M059J (cell line): ENCODE measurements around the gene PRPF38A. TPM values are rescaled to one million over a fixed set of nuclear protein-coding genes. Genes with fewer than 3 reads are reported as not detected.
A peak's percentile ranks its signal among the peaks of the same experiment; 100 is the strongest.
"Not testable (repeated sequence)": the region's sequence is repeated elsewhere in the genome, so short reads cannot be mapped to it uniquely, and the experiment has no call there.

Experiments used
- DNase-seq: peaks from one replicate; pipeline ENCODE4 v3.0.0-alpha.2; 2012; ENCODE audit warnings: low read depth
- total RNA-seq: library from RNA; depleted of rRNA; stranded (reverse); fragments of >200 nt; shearing (Covaris generic); gene quantifications from 2 replicates; pipeline ENCODE4 v1.2.3, GENCODE V29; 2014; rRNA removed

Gene PRPF38A
- 15.6 and 19.5 TPM in 2 replicates for total RNA-seq

GRCh38 chr1:52404116-52404974 is at the start of gene PRPF38A, which contains the start of gene ORC1:
PRPF38A (plus strand) TSS chr1:52404602; CDS start chr1:52404750, 148 bp downstream.
ORC1 (minus strand) TSS chr1:52404423; CDS start chr1:52402223, 2,200 bp downstream.
- peak; percentile 98 for DNase-seq

DNA sequence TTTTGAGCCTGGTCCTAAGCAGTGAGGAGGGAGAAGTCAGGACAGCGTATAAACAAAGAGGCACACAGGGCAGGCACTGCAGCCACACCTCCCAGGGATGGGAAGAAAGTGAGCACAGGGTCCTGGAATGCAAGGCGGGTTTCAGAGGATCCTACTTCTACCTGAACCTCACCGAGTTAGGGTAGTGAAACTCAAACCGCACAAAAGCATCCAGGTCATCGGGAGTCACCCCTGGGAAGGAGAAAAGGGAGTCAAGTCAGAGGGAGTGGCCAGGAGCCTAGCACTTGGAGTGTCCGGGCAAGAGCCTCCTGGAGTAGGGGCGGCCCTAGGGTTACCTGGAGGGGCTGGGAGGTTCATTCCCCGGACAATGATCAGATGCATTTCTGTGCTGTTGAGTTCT is 49.0 kb upstream of the PRPF38A start:
- DNase-seq: no peak

- DNase-seq: no peak
Measured at GRCh38 chr1:52355847-52356505, 48.4 kb upstream of the PRPF38A start.

DNA sequence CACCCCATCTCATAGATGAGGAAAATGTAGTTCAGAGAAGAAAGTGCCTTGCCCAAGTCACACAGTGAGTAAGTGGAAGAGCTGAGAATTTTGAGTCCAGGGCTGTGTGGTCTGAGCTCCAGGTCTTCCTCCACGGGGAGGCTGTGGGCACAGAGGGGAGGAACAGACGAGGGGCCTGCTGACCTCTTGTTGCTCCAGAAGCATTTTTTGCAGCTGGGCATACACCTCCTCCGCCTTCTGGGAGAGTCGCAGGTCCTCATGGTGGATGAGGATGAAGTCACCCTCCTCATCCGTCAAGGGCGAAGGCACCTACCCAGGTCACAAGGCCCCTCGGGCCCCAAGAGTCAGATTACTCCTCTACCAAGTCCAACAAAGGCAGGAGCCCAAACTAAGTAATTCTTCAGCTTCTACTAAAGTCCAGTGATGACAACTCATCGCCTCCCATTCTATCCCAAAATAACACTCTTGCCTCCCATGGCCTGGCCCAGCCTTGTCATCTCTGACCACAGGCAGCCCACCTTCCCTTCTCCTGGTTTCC is 47.5 kb upstream of the PRPF38A start:
- no peak for DNase-seq

GRCh38 chr1:52357397-52357796 is 47.0 kb upstream of the PRPF38A start:
- no peak for DNase-seq

- no peak for DNase-seq
Measured at GRCh38 chr1:52358851-52359497, 45.4 kb upstream of the PRPF38A start.

DNA sequence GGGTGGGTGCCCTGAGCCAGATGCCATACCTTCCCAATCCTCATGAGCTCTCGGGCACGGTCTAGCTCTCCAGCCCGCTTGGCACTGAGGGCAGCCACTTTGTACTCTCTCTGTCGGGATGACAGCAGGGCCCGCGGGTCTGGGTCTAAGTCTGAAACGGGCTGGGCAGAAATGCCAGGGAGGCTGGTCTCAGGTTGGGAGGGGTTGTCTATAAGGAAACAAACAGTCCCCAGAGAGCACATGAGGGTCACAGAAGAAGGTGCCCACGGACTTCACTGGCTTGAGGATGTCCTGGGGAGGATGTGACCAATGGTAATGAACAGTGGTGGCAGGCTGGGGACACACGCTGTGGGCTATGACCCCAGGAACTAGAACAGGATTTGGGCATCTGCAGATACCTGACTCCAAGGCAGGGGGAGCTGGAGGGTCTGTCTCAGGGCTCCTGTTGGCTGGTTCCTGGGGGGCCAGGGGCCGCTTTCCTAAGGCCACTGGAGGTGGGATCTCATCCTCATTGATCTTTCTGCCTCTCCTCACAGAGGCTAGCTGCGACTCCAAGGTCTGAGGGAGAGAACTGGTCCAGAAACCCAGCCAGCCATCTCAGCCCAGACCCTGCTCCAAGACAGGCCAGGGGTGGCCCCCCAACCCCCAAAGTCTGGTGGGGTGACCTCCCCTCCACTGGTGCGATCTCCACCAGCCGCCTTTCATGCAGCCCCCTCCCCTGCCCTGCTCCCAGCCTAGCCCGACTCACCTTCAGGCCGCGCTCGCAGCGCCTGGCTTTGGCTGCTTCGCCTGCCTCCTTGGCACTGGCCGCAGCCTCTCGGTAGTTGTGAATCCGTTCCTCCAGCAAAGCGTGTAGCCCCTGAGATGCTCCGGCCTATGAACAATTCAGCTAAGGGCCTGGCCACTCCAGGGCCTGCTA is 44.5 kb upstream of the PRPF38A start:
- no peak for DNase-seq

GRCh38 chr1:52360595-52360968 is 43.8 kb upstream of the PRPF38A start:
- no peak for DNase-seq

DNA sequence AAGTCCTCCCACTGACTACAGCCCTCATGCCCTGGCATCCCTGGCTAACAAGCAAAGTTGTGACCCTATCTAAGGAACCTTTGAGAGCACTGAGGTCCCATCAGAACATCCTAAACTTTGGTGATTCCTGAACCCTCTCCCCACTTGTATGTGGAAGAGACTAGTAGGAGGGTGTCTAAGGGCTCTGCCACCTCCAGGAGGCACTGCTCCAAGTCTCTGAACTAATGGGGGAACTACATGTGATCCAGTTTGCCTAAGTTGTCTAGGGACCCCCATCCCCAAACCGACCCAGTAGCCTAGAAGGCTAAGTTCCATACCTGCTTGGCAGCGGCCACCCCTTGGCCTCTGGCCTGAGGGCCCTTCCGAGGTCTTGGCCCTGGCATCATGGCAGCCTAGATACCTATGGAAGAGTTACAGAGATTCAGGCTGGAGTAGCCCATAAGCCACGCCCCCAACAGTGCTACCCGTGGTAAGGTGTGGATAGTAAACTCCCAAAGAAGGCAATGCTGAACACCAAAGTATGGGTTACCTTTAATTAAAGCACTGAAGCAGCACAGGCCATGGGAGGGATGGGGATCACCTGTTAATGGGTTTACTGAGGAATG is 40.1 kb upstream of the PRPF38A start:
- DNase-seq: no peak

DNA sequence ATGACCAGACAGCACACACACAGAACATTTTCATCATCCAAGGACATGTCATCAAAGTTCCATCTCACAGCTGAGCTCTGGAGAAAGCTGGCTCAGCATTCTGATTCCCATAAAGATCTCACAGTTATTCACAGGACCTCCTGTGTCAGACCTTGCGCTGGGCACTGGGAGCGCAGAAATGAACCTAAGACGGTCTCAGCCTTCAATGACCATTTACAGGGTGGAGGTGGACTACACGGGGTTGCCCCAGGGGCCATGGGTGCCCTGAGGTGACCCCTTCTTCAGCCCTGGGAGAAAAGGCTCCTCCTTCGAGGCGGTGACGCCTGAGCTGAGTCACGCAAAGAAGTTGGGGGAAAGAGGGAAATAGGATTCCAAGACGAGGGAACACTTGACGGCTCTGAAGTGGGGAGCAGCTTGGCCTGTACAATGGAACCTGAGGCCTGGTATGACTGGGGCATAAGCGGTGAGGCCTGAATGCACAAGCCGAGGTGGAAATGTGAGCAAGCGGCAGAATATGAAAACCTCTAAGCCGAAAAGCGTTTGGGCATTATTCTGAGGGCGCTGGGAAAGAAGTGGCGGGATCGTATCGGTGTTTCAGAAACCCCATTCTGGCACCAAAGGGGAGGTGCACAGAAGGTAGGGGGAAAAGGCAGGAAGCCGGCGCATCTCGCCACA is 39.2 kb upstream of the PRPF38A start:
- peak; percentile 88 for DNase-seq

GRCh38 chr1:52365746-52366516 is 38.5 kb upstream of the PRPF38A start, which contains the start of gene CC2D1B:
CC2D1B (minus strand) TSS chr1:52366205; CDS start chr1:52364620, 1,585 bp downstream.
- DNase-seq: peak; percentile 98

GRCh38 chr1:52366517-52366827 is 37.9 kb upstream of the PRPF38A start:
- no peak for DNase-seq

DNA sequence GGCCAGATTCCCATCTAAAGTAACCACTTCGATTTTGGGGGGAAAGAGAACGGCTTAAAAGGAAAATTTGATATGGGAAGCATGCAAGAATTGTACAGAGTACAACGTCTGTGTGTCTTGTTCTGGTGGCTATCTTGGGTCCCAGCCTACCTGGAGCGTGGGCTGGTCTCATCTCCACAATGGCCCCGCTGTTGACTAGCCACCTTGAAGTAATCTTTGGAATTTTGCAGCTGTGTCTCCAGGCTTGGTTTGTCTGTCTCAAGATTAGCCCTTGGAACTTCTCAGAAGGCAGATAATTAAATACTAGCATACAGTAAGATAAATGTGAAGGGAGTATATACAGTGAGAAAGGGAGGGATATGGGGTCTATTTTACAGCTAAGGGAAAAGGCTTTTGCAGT is 37.1 kb upstream of the PRPF38A start:
- no peak for DNase-seq

- DNase-seq: peak; percentile 65
Measured at GRCh38 chr1:52368383-52369172, 35.8 kb upstream of the PRPF38A start.

GRCh38 chr1:52369851-52370250 is 34.6 kb upstream of the PRPF38A start:
- DNase-seq: not testable (repeated sequence)

DNA sequence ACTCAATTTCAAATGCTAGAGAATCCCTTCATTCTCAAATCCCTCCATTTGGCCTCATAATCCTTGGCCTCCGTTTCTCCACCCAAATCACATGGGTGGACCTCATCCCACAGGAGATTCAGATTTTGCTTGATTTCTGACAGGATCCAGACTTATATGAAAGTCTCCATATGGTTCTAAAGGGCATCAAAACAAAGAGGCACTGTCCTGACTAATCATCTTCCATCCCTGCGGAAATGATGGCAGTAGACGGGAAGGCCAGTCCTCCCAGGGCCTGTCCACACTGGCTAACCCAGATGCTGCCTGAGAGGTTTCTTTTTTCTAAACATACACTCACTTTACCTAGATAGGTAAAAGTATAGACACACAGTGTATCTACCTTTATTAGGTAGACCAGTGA is 19.0 kb upstream of the PRPF38A start:
- no peak for DNase-seq

GRCh38 chr1:52386458-52386857 is 17.9 kb upstream of the PRPF38A start:
- no peak for DNase-seq

DNA sequence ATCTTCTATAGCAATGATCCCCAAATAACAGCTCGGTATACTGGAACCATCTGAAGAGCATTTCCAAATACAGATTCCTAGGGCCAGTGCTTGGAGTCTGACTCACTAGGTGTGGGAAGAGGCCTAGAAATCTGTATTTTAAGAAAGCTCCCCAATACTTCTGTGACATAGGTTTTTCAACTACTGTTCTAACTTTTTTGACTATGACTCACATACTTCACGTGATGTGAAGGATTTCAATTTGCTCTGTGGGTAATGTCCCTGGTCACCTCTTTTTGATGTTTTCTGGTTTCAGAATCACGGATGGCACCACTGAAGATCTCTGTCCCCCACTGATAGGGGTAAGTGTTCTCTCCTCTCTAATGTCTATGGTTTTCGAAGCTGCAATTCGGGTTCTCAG is 11.2 kb upstream of the PRPF38A start:
- no peak for DNase-seq

GRCh38 chr1:52399629-52400028 is 4.8 kb upstream of the PRPF38A start:
- no peak for DNase-seq
